Measurements from ENCODE around the gene PRKN. TPM values are rescaled to one million over a fixed set of nuclear protein-coding genes. Genes with fewer than 3 reads are reported as not detected.

PRKN gene
- total RNA-seq, 1 experiment from 2014 or later, result 1.2 TPM

DNA sequence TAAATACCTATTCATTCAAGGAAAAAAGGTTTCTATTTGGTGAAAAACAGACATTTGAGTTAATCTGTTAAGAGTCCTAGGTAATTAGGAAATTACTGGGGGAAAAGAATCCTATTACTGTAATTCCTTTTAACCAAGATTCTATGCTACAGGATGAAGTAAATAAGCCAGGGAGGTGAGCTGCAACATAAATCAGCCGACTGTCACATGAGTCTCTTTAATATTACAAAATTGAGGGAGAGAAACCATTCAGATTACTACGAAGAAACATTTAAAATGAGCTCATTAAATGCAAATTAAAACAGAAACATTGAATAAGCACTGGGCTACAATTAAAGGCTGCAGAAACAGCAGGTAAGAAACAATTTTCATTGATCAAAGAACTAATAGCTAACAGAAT, 5.3 kb downstream of the PRKN start:
- no peaks in the 10 kb centered on the region for H3K9me3 ChIP-seq (ENCODE audit: low read depth, low read length, poor library complexity, severe bottlenecking)
- ChIA-PET CTCF (no interaction called here), POLR2A (ENCODE audit: low non-redundant PET) (no interaction called here)
- TF ChIP-seq EZH2 (IDR thresholded peaks at IDR 0.05; ENCODE audit: borderline replicate concordance, low read depth, low read length, poor library complexity, severe bottlenecking), result no peak
- TF ChIP-seq, protein P1, sequence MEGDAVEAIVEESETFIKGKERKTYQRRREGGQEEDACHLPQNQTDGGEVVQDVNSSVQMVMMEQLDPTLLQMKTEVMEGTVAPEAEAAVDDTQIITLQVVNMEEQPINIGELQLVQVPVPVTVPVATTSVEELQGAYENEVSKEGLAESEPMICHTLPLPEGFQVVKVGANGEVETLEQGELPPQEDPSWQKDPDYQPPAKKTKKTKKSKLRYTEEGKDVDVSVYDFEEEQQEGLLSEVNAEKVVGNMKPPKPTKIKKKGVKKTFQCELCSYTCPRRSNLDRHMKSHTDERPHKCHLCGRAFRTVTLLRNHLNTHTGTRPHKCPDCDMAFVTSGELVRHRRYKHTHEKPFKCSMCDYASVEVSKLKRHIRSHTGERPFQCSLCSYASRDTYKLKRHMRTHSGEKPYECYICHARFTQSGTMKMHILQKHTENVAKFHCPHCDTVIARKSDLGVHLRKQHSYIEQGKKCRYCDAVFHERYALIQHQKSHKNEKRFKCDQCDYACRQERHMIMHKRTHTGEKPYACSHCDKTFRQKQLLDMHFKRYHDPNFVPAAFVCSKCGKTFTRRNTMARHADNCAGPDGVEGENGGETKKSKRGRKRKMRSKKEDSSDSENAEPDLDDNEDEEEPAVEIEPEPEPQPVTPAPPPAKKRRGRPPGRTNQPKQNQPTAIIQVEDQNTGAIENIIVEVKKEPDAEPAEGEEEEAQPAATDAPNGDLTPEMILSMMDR (conservative IDR thresholded peaks at IDR 0.05; ENCODE audit: low read depth, low read length), result no peak
- no peak for DNase-seq (ENCODE audit: low spot score)
- no peak overlapping the region for H3K4me3 ChIP-seq (ENCODE audit: low read depth, low read length, poor library complexity, severe bottlenecking)
- no peaks in the 10 kb centered on the region for H3K36me3 ChIP-seq (ENCODE audit: insufficient read depth, low read length, poor library complexity, severe bottlenecking)
- intact Hi-C loops (cut with micrococcal nuclease; ENCODE audit: unreplicated experiment), result no loop called here
- H3K27ac ChIP-seq (ENCODE audit: low read depth, low read length, poor library complexity, severe bottlenecking), result no peak overlapping the region
- no TSS peak for BruUV-seq (replicated peaks)
- H3K4me1 ChIP-seq (ENCODE audit: insufficient read depth, low read length, poor library complexity, severe bottlenecking), result no peaks in the 10 kb centered on the region
- no peaks in the 10 kb centered on the region for H3K27me3 ChIP-seq (replicated peaks; ENCODE audit: insufficient read depth, low read depth, low read length, poor library complexity)

DNA sequence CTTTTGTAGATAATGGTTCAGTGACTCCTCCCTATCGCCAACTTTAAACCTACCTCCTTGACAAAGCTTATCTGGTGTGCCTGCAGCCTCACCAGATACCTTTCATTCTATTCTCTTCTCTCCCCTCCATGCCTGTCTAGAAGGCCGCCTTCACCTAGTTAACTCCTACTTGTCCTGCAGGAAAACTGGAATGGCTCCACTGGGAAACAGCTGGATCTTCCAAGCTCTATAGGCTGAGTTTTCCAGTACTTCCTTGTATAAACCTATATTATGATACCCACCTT, 6.2 kb downstream of the PRKN start:
- no TSS peak for BruUV-seq (replicated peaks)
- intact Hi-C loops (cut with micrococcal nuclease; ENCODE audit: unreplicated experiment), result no loop called here
- H3K36me3 ChIP-seq (ENCODE audit: insufficient read depth, low read length, poor library complexity, severe bottlenecking), result no peaks in the 10 kb centered on the region
- H3K9me3 ChIP-seq (ENCODE audit: low read depth, low read length, poor library complexity, severe bottlenecking), result no peaks in the 10 kb centered on the region
- ChIA-PET CTCF (no interaction called here), POLR2A (ENCODE audit: low non-redundant PET) (no interaction called here)
- no peak for DNase-seq (ENCODE audit: low spot score)
- no peak for TF ChIP-seq EZH2 (IDR thresholded peaks at IDR 0.05; ENCODE audit: borderline replicate concordance, low read depth, low read length, poor library complexity, severe bottlenecking)
- TF ChIP-seq, protein P1 (conservative IDR thresholded peaks at IDR 0.05; ENCODE audit: low read depth, low read length), result no peak
- H3K4me3 ChIP-seq (ENCODE audit: low read depth, low read length, poor library complexity, severe bottlenecking), result no peak overlapping the region
- no peaks in the 10 kb centered on the region for H3K4me1 ChIP-seq (ENCODE audit: insufficient read depth, low read length, poor library complexity, severe bottlenecking)
- no peak overlapping the region for H3K27ac ChIP-seq (ENCODE audit: low read depth, low read length, poor library complexity, severe bottlenecking)
- no peaks in the 10 kb centered on the region for H3K27me3 ChIP-seq (replicated peaks; ENCODE audit: insufficient read depth, low read depth, low read length, poor library complexity)

DNA sequence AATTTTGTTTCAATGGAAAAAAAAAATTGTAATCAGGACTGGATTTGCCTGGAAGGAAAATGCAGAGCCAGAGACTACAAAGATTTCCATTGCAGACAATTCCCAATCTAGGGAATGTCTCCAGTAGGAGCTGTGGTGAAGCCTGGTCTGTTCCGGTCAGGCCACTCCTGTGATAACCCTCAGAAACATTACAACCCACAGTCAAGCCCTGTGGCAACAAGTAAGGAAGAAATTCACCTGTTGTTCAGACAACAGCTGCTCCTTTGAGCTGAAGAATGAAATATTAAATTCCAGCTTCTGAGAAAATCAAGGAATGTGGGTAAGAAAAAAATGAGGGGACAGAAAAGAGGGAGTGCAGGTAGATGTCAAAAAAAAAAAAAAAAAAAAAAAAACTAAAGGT, 8.0 kb downstream of the PRKN start:
- Histone ChIP-seq H3K4me3 (ENCODE audit: low read depth, low read length, poor library complexity, severe bottlenecking) (no peak overlapping the region), H3K36me3 (ENCODE audit: insufficient read depth, low read length, poor library complexity, severe bottlenecking) (no peaks in the 10 kb centered on the region), H3K27me3 (replicated peaks; ENCODE audit: insufficient read depth, low read depth, low read length, poor library complexity) (no peaks in the 10 kb centered on the region), H3K4me1 (ENCODE audit: insufficient read depth, low read length, poor library complexity, severe bottlenecking) (no peaks in the 10 kb centered on the region), H3K9me3 (ENCODE audit: low read depth, low read length, poor library complexity, severe bottlenecking) (no peaks in the 10 kb centered on the region), H3K27ac (ENCODE audit: low read depth, low read length, poor library complexity, severe bottlenecking) (no peak overlapping the region)
- CTCF ChIA-PET, result no interaction called here
- POLR2A ChIA-PET (ENCODE audit: low non-redundant PET), result no interaction called here
- BruUV-seq (replicated peaks), result no TSS peak
- TF ChIP-seq EZH2 (IDR thresholded peaks at IDR 0.05; ENCODE audit: borderline replicate concordance, low read depth, low read length, poor library complexity, severe bottlenecking), result no peak
- TF ChIP-seq, protein P1 (conservative IDR thresholded peaks at IDR 0.05; ENCODE audit: low read depth, low read length), result no peak
- intact Hi-C loops (cut with micrococcal nuclease; ENCODE audit: unreplicated experiment), result no loop called here
- DNase-seq (ENCODE audit: low spot score), result no peak

Measured in A673 (cell line).